Astrocyte of the cerebellum (primary cell): Measurements from ENCODE around the gene SHROOM2.
"Not testable (repeated sequence)": the region's sequence is repeated elsewhere in the genome, so short reads cannot be mapped to it uniquely, and the experiment has no call there.

Experiments used
- DNase-seq: peaks from one replicate; pipeline ENCODE4 v3.0.0-alpha.2; 2011; ENCODE audit warnings: low read depth
- H3K4me3 ChIP-seq: 2 replicates; pipeline ENCODE4 v1.5.1; 2011; ENCODE audit warnings: mild to moderate bottlenecking, low read depth, low read length, moderate library complexity
- in situ Hi-C: cut with HindIII; loops from 2 replicates; pipeline ENCODE4 v1.10.0; 2017; ENCODE audit warnings: low sequenced_read_pairs
- TF ChIP-seq, protein P1 (sequence below): IDR thresholded peaks from 2 replicates; pipeline ENCODE4 v1.5.1; 2012; ENCODE audit warnings: low read length, low read depth, moderate library complexity, mild to moderate bottlenecking; ENCODE audit errors: missing control alignments

SHROOM2 gene

DNA sequence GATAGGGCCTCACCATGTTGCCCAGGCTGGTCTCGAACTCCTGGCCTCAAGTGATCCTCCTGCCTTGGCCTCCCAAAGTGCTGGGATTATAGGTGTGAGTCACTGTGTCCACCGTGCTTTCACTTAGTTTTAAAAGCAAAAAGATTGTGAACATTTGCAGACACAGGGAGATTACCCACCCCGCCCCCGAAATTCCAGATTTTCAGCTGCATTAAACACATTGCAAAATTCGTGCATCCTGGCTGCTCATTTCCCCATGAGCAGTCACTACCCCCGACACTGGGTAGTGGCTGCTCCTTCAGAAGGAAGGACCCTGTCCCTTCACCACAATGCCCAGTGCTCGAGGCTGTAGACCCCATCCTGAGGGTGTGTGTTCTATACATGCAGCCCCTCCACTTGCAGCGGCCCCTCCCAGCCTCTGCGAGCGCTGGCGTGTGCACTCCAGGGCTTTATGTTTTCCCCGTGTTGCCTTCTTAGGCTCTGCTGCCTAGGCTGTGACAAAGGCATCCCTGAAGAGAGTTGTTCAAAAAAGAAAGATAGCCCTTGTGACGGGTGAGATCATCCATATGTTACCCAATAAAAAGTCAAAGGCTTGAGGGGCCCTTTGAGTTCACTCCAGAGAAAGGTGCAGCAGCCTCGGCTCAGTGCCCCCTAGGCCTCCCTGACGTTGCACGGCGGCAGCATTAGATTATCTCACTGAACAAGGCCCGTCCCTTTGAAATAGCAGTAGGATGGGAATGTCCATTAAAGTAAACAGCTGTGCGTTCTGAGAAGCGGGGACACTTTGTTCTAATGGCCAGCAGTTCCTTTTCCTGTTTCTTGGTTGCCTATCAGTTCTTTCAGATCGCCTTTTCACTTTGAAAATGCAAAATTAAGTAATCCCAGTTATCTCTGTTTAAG lies 71.6 kb downstream of the SHROOM2 start:
- in situ Hi-C loops: no loop called here
- TF ChIP-seq, protein P1, sequence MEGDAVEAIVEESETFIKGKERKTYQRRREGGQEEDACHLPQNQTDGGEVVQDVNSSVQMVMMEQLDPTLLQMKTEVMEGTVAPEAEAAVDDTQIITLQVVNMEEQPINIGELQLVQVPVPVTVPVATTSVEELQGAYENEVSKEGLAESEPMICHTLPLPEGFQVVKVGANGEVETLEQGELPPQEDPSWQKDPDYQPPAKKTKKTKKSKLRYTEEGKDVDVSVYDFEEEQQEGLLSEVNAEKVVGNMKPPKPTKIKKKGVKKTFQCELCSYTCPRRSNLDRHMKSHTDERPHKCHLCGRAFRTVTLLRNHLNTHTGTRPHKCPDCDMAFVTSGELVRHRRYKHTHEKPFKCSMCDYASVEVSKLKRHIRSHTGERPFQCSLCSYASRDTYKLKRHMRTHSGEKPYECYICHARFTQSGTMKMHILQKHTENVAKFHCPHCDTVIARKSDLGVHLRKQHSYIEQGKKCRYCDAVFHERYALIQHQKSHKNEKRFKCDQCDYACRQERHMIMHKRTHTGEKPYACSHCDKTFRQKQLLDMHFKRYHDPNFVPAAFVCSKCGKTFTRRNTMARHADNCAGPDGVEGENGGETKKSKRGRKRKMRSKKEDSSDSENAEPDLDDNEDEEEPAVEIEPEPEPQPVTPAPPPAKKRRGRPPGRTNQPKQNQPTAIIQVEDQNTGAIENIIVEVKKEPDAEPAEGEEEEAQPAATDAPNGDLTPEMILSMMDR: no peak
- no peak for DNase-seq
- no peak overlapping the region for H3K4me3 ChIP-seq

- H3K4me3 ChIP-seq, in situ Hi-C loops, DNase-seq: not testable (repeated sequence)
Measured at GRCh38 chrX:9858684-9859083, 72.5 kb downstream of the SHROOM2 start.

GRCh38 chrX:9859711-9860555 lies 73.7 kb downstream of the SHROOM2 start:
- TF ChIP-seq, protein P1: no peak
- H3K4me3 ChIP-seq: no peak overlapping the region
- peak; percentile 16 for DNase-seq
- in situ Hi-C loops: no loop called here

GRCh38 chrX:9860826-9861225 lies 74.6 kb downstream of the SHROOM2 start:
- TF ChIP-seq, protein P1: no peak
- in situ Hi-C loops: no loop called here
- no peak overlapping the region for H3K4me3 ChIP-seq
- no peak for DNase-seq

GRCh38 chrX:9861711-9862110 lies 75.5 kb downstream of the SHROOM2 start:
- DNase-seq: no peak
- H3K4me3 ChIP-seq: no peak overlapping the region
- in situ Hi-C loops: no loop called here
- TF ChIP-seq, protein P1: no peak

DNA sequence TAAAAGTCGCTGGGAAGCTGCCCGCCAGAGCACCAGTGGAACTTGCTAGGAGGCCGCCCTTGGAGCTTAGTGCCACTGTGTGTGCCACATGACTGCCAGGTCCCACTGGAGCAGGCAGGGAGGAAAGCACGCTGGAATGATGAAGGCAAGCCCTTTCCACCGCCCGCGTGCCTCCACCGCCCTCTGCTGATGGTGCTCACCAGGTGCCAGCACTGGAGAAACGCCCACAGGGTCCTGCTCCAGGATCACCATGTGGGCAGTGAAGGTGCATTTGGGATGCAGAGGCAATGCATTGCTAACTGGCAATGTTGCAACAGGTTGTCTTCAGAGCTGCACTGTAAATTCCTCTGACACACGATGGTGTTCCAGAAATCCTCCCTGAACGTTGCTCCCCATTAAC lies 76.3 kb downstream of the SHROOM2 start:
- TF ChIP-seq, protein P1: no peak
- in situ Hi-C loops: no loop called here
- DNase-seq: no peak
- H3K4me3 ChIP-seq: no peak overlapping the region
